SKM-1 (cell line): ENCODE measurements around the gene ALKBH3.

Source experiments
- DNase-seq: peaks from one replicate; lab custom pipeline; 2025; ENCODE audit not compliant: unreplicated experiment; lab: John Stamatoyannopoulos, UW

Gene ALKBH3

GRCh38 chr11:43880640-43881159 is at the start of gene ALKBH3:
Gene ALKBH3 (plus strand): TSS chr11:43880831. CDS start chr11:43882653, 1,822 bp downstream.
- peak; percentile 73 for DNase-seq

GRCh38 chr11:43830928-43831440 is 49.6 kb upstream of the ALKBH3 start:
- no peak for DNase-seq

DNA sequence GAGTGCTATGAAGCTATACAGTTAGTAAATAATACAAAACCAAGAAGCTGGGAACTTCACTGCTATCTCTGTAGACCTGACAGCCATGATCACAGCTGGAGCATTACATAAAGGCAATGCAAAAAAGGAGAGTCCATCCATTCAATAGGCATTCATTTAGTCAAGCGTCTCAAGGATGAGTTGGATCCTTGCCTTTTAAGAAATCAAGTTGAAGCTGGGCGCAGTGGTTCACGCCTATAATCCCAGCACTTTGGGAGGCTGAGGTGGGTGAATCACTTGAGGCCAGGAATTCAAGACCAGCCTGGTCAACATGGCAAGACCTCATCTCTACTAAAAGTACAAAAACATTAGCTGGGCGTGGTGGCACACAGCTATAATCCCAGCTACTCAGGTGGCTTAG is 48.1 kb upstream of the ALKBH3 start:
- DNase-seq, result no peak

GRCh38 chr11:43833657-43834073 is 47.0 kb upstream of the ALKBH3 start:
- no peak for DNase-seq

DNA sequence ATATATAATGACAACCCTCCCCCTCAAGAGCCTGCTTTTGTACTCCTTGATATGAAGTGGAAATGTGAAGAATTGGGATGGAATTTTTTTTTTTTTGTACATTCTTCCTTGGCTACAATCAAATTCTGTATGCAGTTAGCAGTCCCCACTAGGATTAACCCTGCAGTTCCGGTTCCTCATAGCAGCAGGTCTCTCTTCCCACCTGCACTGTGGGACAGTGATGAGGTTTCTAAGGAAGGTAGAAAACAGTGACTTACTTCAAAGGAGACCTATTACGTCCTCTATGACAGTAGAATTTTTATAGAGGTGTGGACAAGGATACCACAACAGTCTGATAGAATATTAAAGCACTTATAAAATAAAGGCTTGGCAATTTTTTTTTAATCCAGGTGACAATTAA is 46.3 kb upstream of the ALKBH3 start:
- DNase-seq, result no peak

DNA sequence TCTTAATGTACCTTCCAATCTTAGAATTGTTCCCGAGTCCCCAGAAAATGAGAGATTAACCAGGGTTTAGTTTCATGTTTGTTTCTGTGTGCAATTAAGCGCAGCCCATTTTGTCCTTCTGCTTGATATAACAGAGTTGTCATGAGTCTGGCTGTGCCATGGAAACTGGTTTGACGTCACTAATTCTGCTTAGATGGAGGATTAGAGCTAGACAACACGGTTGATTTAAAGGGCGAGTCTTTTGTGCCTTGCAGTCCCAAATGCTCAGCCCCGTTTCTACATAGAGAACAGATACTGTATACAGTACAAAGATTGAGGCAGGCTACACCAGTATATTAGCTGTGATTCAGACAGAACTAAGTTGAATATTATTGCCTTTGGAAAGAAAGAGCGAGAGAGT is 45.5 kb upstream of the ALKBH3 start:
- no peak for DNase-seq

DNA sequence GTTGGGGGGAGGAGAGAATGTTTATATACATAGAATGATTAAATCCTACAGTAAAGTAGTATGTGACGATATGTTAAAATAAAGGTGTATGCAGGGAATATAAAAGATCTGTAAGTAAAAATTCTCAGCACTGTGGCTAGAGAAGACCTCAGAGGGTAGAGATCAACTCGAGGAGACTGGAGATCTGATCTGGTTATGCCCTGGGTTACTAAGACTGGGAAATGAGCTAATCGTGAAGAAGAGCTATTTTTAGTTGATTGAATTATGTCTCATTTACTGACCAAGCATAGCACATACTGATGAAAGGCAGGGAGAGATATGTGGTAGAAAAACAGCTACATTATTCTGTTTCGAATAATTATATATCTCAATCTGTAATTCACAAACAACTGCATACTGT is 42.8 kb upstream of the ALKBH3 start:
- no peak for DNase-seq

DNA sequence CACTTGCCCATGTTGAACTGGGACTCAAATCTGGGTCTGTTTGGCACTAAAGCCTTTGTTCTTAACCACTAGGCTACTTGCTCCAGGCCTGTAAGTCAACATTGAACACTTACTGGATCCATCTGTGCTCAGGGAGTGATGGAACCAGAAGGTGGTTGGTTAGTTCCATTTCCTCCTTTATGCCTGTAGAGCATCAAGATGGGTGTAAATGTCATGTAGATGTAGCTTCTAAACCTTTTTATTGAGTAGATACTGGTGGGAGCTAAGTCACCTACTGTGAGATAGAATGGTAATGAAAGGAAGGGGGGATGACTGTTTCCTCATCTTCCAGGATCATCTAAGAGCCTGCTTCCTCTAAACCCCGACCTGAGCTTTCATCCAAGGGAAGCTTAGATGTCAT is 38.6 kb upstream of the ALKBH3 start:
- no peak for DNase-seq

GRCh38 chr11:43845816-43846215 is 34.8 kb upstream of the ALKBH3 start:
- DNase-seq, result no peak

DNA sequence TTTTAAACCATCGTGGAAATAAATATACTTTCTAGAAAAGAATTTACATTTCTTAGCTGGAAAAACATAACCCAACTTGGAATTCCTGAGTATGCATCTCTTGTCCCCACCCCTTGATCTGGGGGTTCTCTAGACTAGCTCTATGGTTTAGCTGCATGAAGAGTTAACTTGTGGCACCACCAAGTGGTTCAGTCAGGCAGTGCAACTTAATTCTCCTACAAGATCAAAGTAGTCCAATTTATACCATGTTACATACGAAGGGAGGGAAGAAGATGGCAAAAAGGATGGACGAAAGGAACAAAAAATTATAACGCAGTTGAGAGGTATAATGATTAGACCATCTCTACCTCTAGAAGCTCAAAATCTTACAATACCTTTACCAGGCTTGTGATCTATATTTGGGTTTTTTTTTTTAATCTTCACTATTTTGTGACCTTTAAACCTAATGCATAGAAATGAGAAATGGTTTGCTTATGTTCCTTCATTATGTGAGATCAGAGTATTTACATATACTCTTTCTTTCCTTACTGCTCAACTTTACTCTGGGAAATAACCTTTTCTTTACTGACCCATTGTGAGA is 28.5 kb upstream of the ALKBH3 start:
- DNase-seq, result peak; percentile 34

- DNase-seq, result no peak
Observed at GRCh38 chr11:43853781-43854180, 26.9 kb upstream of the ALKBH3 start.

GRCh38 chr11:43856993-43857392 is 23.6 kb upstream of the ALKBH3 start:
- DNase-seq, result no peak

DNA sequence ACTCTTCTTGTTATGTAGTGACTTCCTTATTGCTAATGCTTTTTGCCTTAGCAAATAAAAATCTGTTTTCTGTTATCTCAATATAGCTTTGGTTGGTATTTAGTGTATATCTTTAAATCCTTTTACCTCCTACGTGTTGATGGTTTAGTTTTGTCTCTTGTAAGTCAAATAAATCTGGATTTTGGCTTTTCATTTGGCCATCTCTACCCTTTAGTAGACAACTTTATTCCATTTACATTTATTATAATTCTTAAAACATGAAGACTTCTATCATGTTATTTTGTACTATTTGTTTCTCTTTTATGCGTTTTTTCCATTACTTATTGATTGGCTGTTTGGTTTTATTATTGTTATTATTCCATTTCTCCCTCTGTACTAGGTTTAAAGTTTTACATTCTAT is 19.5 kb upstream of the ALKBH3 start:
- no peak for DNase-seq

GRCh38 chr11:43866520-43866919 is 14.1 kb upstream of the ALKBH3 start:
- no peak for DNase-seq

GRCh38 chr11:43866969-43867368 is 13.7 kb upstream of the ALKBH3 start:
- DNase-seq, result no peak

GRCh38 chr11:43868852-43869567 is 11.6 kb upstream of the ALKBH3 start:
- peak; percentile 83 for DNase-seq

DNA sequence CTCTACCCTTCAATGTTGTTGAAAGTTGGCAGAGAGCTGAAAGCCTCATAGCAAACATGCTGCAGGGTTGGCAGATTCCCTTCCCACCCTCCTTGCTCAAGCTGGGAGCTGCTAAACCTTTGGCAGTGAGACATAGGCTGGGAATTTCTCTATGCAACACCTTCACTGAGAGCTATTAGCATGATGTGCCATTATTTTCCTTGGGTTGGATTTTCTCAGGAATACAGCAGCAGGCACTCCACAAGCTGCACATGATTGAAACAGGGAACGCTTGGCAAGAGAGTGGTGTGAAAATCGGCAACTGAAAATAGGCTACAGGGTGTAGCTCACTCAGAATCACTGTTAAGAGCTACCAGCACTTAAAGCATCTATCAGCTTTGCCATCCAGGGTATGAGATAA is 9.6 kb upstream of the ALKBH3 start:
- DNase-seq, result no peak

DNA sequence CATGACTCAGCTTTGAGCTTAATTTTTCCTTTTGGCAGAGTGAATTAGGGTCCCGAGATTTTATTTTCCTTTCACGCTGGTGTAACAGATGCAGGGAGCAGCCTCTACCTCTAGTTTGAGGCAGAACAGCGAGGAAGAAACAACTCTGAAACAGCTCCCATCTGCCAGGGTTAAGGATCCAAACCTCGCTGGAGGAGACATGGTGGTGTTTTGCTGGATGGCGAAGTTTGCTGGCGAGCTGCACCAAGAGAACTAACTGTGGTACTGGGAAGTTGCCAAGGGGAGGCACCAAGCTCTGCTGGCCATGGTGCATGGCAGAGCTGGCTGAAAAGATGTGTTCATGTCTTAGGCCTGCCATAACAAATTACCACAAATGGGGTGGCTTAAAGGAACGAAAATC is 7.6 kb upstream of the ALKBH3 start:
- DNase-seq, result no peak

- no peak for DNase-seq
Observed at GRCh38 chr11:43874078-43874477, 6.6 kb upstream of the ALKBH3 start.

GRCh38 chr11:43874738-43875137 is 5.9 kb upstream of the ALKBH3 start:
- no peak for DNase-seq

GRCh38 chr11:43879789-43880639 is 617 bp upstream of the ALKBH3 start:
- DNase-seq, result no peak

GRCh38 chr11:43892851-43893250 is 12.2 kb downstream of the ALKBH3 start:
- DNase-seq, result no peak
